GM12892 (cell line): ENCODE results near the gene NVL.

Experiments
- POLR2A ChIP-seq: IDR thresholded peaks from 2 replicates; pipeline ENCODE4 v1.6.1; 2011; ENCODE audit warnings: low read depth, low read length, control low read depth
- POLR2AphosphoS5 ChIP-seq: IDR thresholded peaks from 2 replicates; pipeline ENCODE4 v1.6.1; 2011; ENCODE audit warnings: low read depth, low read length, control low read depth

DNA sequence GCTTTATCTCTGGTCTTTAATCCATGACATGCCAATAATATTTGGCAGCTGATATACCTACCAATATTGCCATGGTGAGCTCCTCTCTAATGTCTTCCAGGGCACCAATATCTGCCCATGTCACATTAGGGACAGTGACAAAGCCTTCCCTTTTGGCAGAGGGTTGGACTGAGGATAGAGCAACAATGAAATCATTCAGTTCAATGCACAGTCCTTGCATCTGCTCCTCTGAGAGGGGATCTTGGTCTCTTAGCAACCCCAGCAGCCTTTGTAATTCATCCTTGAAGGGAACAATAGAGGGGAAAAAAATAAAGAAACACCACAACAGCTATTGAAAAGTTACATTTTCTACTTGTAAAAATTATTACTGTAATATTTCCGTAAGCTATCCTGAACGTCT lies 42.3 kb downstream of the NVL start:
- TF ChIP-seq POLR2AphosphoS5, result no peak
- no peak for TF ChIP-seq POLR2A
